IMR-90 (cell line): ENCODE results near the gene WDR1. TPM values are rescaled to one million over a fixed set of nuclear protein-coding genes. Genes with fewer than 3 reads are reported as not detected.

Experiments
- ATAC-seq: fragments of 200-7000 bp; cut with Tn5 transposase; 2 replicates; pipeline ENCODE4 v1.9.1; 2020; ENCODE audit warnings: low read depth, mild to moderate bottlenecking, moderate library complexity
- BruUV-seq: library from RNA; stranded (reverse); fragments of 400-500 nt; replicated peaks from 2 replicates; lab custom pipeline; 2021; lab: Mats Ljungman, UMichigan
- CTCF ChIA-PET: fragments of 300-600 bp; formaldehyde crosslinking; extraction: SDS; loops from one replicate; lab custom pipeline; 2021; ENCODE audit warnings: antibody characterized with exemption; lab: Yijun Ruan, JAX
- POLR2A ChIA-PET: fragments of 300-600 bp; sonication (Branson Sonifier 250); formaldehyde crosslinking; loops from one replicate; lab custom pipeline; 2022; ENCODE audit warnings: antibody characterized with exemption; ENCODE audit not compliant: unreplicated experiment; lab: Charles Lee
- DNase-seq: peaks from one replicate; pipeline ENCODE4 v3.0.0; 2013
- H2AFZ ChIP-seq: replicated peaks from 2 replicates; pipeline ENCODE3; 2013; ENCODE audit warnings: low read length, mild to moderate bottlenecking; ENCODE audit not compliant: poor library complexity
- H2AK5ac ChIP-seq: 2 replicates; pipeline ENCODE4 v1.6.1; 2013; ENCODE audit warnings: low read depth, low read length, inconsistent platforms
- H2AK9ac ChIP-seq: replicated peaks from 2 replicates; pipeline ENCODE3; 2013; ENCODE audit warnings: mild to moderate bottlenecking, low read depth, low read length, moderate library complexity; ENCODE audit not compliant: poor library complexity
- H2BK120ac ChIP-seq: 2 replicates; pipeline ENCODE4 v1.6.1; 2013; ENCODE audit warnings: low read depth, low read length, inconsistent platforms
- H2BK15ac ChIP-seq: 3 replicates; pipeline ENCODE4 v1.6.1; 2013; ENCODE audit warnings: low read depth, low read length, inconsistent platforms
- H2BK20ac ChIP-seq: 2 replicates; pipeline ENCODE4 v1.6.1; 2013; ENCODE audit warnings: low read depth, mild to moderate bottlenecking, inconsistent platforms, low read length, moderate library complexity
- H2BK5ac ChIP-seq: 2 replicates; pipeline ENCODE4 v1.6.1; 2013; ENCODE audit warnings: mild to moderate bottlenecking, low read depth, low read length, inconsistent platforms; ENCODE audit not compliant: poor library complexity, severe bottlenecking
- H3K14ac ChIP-seq: replicated peaks from 2 replicates; pipeline ENCODE4 v1.6.1; 2013; ENCODE audit warnings: low read depth, low read length, inconsistent platforms
- H3K18ac ChIP-seq: 2 replicates; pipeline ENCODE4 v1.6.1; 2013; ENCODE audit warnings: low read depth, low read length, control low read depth
- H3K23ac ChIP-seq: 2 replicates; pipeline ENCODE4 v1.6.1; 2013; ENCODE audit warnings: low read depth, low read length, inconsistent platforms
- H3K27ac ChIP-seq: 2 replicates; pipeline ENCODE4 v1.5.1; 2013; ENCODE audit warnings: mild to moderate bottlenecking, control low read depth, low read length; ENCODE audit not compliant: insufficient read depth
- H3K27me3 ChIP-seq: 2 replicates; pipeline ENCODE4 v1.6.1; 2013; ENCODE audit warnings: low read length; ENCODE audit not compliant: control insufficient read depth, insufficient read depth
- H3K36me3 ChIP-seq: 2 replicates; pipeline ENCODE4 v1.6.1; 2013; ENCODE audit warnings: low read length, mixed read lengths; ENCODE audit not compliant: control insufficient read depth, insufficient read depth
- H3K4ac ChIP-seq: 2 replicates; pipeline ENCODE4 v1.6.1; 2013; ENCODE audit warnings: low read depth, low read length, inconsistent platforms
- H3K4me1 ChIP-seq: 2 replicates; pipeline ENCODE4 v1.6.1; 2013; ENCODE audit warnings: low read length, mixed read lengths; ENCODE audit not compliant: control insufficient read depth, insufficient read depth
- H3K4me2 ChIP-seq: 2 replicates; pipeline ENCODE4 v1.6.1; 2013; ENCODE audit warnings: low read depth, mild to moderate bottlenecking, control low read depth, low read length, moderate library complexity
- H3K4me3 ChIP-seq: 2 replicates; pipeline ENCODE4 v1.5.1; 2013; ENCODE audit warnings: low read depth, mild to moderate bottlenecking, control low read depth, low read length, moderate library complexity; ENCODE audit not compliant: insufficient read depth
- H3K56ac ChIP-seq: 2 replicates; pipeline ENCODE4 v1.6.1; 2013; ENCODE audit warnings: low read length, inconsistent platforms; ENCODE audit not compliant: insufficient read depth; ENCODE audit errors: extremely low read depth
- H3K79me1 ChIP-seq, 2 experiments: 2 replicates each; pipeline ENCODE4 v1.6.1; 2013; ENCODE audit warnings: low read length in 2 of 2, inconsistent platforms in 1 of 2, low read depth in 1 of 2
- H3K9ac ChIP-seq: 2 replicates; pipeline ENCODE4 v1.6.1; 2013; ENCODE audit warnings: low read depth, low read length, control low read depth
- H3K9me1 ChIP-seq: 2 replicates; pipeline ENCODE4 v1.6.1; 2013; ENCODE audit warnings: low read length, inconsistent platforms; ENCODE audit not compliant: insufficient read depth
- H3K9me3 ChIP-seq: 2 replicates; pipeline ENCODE4 v1.6.1; 2013; ENCODE audit warnings: low read length; ENCODE audit not compliant: control insufficient read depth, insufficient read depth
- H4K20me1 ChIP-seq: 2 replicates; pipeline ENCODE4 v1.6.1; 2013; ENCODE audit warnings: low read length, inconsistent platforms; ENCODE audit not compliant: insufficient read depth
- H4K5ac ChIP-seq: 2 replicates; pipeline ENCODE4 v1.6.1; 2013; ENCODE audit warnings: mild to moderate bottlenecking, low read depth, low read length, control low read depth
- H4K8ac ChIP-seq, 2 experiments: 2 replicates each; pipeline ENCODE4 v1.6.1; 2013; ENCODE audit warnings: low read depth in 2 of 2, low read length in 2 of 2, control low read depth in 1 of 2, inconsistent platforms in 1 of 2
- H4K91ac ChIP-seq: 2 replicates; pipeline ENCODE4 v1.6.1; 2013; ENCODE audit warnings: low read depth, low read length, inconsistent platforms; ENCODE audit not compliant: insufficient read depth
- POLR2A ChIP-seq: IDR thresholded peaks from 2 replicates; pipeline ENCODE4 v1.6.1; 2012; ENCODE audit warnings: mild to moderate bottlenecking, low read depth, low read length
- WGBS, 2 experiments: methylation state at CpG; one replicate each; pipeline versions ENCODE4 v1.1.5 to v1.1.7; 2013; ENCODE audit warnings: missing lambda C conversion rate in 2 of 2; ENCODE audit not compliant: insufficient read length in 1 of 2; ENCODE audit errors: extremely low coverage in 2 of 2; 5-methylcytosine and 5-hydroxymethylcytosine counted together
- dilution Hi-C: fragments of 300-500 bp; cut with HindIII; formaldehyde crosslinking; loops from one replicate; pipeline ENCODE4 v1.14.3; 2018; ENCODE audit warnings: low sequenced_read_pairs; ENCODE audit not compliant: unreplicated experiment
- in situ Hi-C: fragments of 300-500 bp; cut with MboI; formaldehyde crosslinking; loops from 3 replicates; pipeline ENCODE4 v1.14.3; 2019; ENCODE audit warnings: low sequenced_read_pairs, inconsistent platforms, mixed read lengths
- intact Hi-C: fragments of 100-400 bp; cut with micrococcal nuclease; formaldehyde crosslinking; loops from 2 replicates; pipeline ENCODE4 v1.10.0; 2022
- polyA plus RNA-seq, 3 experiments: library from polyadenylated mRNA; depleted of rRNA; stranded (reverse); fragments of >200 nt; gene quantifications; 2 replicates each; pipeline ENCODE4 v1.2.3, GENCODE V29; 2012; ENCODE audit warnings: low replicate concordance in 1 of 3
- total RNA-seq: library from RNA; depleted of rRNA; stranded (reverse); fragments of >200 nt; gene quantifications from 2 replicates; pipeline ENCODE4 v1.2.3, GENCODE V29; 2012

Gene WDR1
- total and polyA plus RNA-seq, 2 of the 4 experiments (the other 2 are of a cell fraction): 725 to 992 TPM

DNA sequence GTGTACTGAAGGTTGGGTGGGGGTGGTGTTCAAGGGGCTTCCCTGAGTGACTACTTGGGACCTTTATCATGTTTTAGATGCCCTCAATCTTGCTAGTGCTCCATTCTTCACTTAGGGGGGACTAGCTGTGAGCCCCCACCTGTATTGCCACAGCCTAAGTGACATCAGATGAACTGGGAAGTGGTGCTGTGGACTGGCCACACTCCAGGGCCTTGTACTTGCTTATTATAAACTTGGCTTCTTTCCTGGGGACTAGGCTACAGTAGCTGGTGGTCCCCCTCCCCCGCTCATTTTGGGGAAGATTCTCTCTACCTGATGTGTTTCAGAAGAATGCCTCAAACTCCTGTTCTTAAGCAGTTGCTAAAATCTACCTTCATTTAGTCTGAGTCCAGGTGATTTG, 46.7 kb upstream of the WDR1 start:
- ChIA-PET POLR2A (no interaction called here), CTCF (no interaction called here)
- TF ChIP-seq POLR2A: no peak
- Histone ChIP-seq H2AFZ (no peak overlapping the region), H4K5ac (no peak overlapping the region), H3K4me2 (no peak overlapping the region), H2BK5ac (no peak overlapping the region), H3K9me3 (no peaks in the 10 kb centered on the region), H3K4ac (no peak overlapping the region), H2BK15ac (no peak overlapping the region), H3K23ac (no peak overlapping the region), H3K18ac (no peak overlapping the region), H2BK20ac (no peak overlapping the region), H4K8ac (no peak overlapping the region), H3K27me3 (peaks cover 4% of the 10 kb centered on the region; the same call in 1 of the 2 replicates), H3K56ac (no peak overlapping the region), H2AK5ac (no peak overlapping the region), H3K4me1 (peaks cover 5% of the 10 kb centered on the region), H3K79me1 (no peaks in the 10 kb centered on the region), H3K4me3 (no peak overlapping the region), H3K9ac (no peak overlapping the region), H3K9me1 (no peaks in the 10 kb centered on the region), H4K91ac (no peak overlapping the region), H3K14ac (no peak overlapping the region), H4K20me1 (no peaks in the 10 kb centered on the region), H2BK120ac (no peak overlapping the region), H3K36me3 (no peaks in the 10 kb centered on the region), H2AK9ac (no peak overlapping the region), H3K27ac (no peak overlapping the region)
- intact Hi-C loops: no loop called here
- ATAC-seq (no peak), DNase-seq (no peak)
- dilution Hi-C loops: loop anchor here (25.0 kb wide), 1 partner anchor 249 kb away; no protein-coding TSS in a partner anchor
- in situ Hi-C loops: loop anchor here (5.0 kb wide), 1 partner anchor 384 kb away; no protein-coding TSS in a partner anchor
- BruUV-seq: no TSS peak
- WGBS, 2 experiments: no CpG with 5 or more reads among the region's 1 CpG
